ENCODE results near the gene NRG3.

NRG3 gene

GRCh38 chr10:82680608-82681007 lies 805.6 kb downstream of the NRG3 start:
- no peak for DNase-seq (ENCODE audit: low read depth in 2 of 2)

DNA sequence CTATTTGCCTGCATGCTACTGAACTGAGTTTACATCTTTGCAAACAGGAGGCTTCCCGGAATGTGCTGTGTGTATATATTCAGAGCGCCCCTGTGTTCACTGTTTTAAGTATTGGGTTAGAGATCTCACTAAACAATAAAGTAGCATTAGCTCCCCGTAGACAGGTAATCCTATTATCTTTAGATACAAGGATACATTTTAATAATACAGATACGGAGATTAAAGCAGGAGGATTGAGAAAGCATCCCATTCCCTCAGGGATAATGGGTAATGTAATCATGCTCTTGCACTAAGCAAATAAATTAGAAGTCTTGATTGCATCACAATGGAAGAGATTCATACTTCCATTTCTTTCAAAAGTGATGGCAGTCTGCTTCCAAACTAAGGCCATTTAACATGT lies 809.0 kb downstream of the NRG3 start:
- no peak for DNase-seq (ENCODE audit: low read depth in 2 of 2)

- DNase-seq (ENCODE audit: low read depth in 2 of 2) = no peak
These were observed 810.1 kb downstream of the NRG3 start for GRCh38 chr10:82685087-82685486.

DNA sequence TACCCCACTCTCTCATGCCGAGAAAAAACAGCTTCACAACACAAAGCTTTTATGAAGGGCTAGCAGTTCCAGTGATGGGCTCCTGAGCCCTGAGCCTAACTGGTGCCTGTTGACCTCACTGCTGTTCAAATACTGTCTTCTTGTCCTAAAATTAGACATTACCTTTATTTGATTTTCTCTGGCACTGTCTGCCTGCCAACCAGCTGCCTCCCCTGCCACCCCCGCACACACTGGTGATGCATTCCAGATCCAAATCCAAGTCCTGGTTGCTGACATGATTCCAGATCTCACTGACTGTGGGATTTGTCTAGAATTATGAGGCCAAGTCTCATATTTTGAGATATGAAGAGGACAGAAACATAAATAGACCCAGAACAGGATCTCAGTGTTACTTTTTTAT lies 816.2 kb downstream of the NRG3 start:
- DNase-seq (ENCODE audit: low read depth in 2 of 2) = no peak

GRCh38 chr10:82692458-82692857 lies 817.5 kb downstream of the NRG3 start:
- no peak for DNase-seq (ENCODE audit: low read depth in 2 of 2)

GRCh38 chr10:82721831-82722230 lies 846.8 kb downstream of the NRG3 start:
- DNase-seq (ENCODE audit: low read depth in 2 of 2) = no peak

- DNase-seq (ENCODE audit: low read depth in 2 of 2) = no peak
These were observed 847.3 kb downstream of the NRG3 start for GRCh38 chr10:82722273-82722672.

GRCh38 chr10:82736305-82736704 lies 861.3 kb downstream of the NRG3 start:
- DNase-seq (ENCODE audit: low read depth in 2 of 2) = no peak

DNA sequence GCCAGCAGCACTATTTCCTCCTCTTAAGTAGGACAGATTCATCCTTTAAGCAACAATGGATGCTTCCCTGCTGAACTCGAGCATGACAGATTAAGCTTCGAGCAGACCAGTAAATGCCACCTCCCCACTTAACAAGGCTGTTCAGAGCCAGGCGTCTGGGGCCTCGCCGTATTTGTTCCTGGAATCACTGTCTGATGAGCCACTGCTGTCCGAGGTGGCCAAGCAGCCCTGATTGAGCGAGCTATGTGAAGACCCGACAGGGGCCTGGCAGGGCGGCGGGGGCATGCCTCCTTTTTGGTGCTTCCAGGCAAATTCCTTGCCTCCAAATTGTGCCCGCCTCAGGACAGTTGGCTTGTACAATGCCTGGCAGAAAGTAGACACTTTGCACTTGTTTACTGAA lies 862.6 kb downstream of the NRG3 start:
- DNase-seq (ENCODE audit: low read depth in 2 of 2) = no peak

- no peak for DNase-seq (ENCODE audit: low read depth in 2 of 2)
These were observed 863.6 kb downstream of the NRG3 start for GRCh38 chr10:82738592-82738991.

DNA sequence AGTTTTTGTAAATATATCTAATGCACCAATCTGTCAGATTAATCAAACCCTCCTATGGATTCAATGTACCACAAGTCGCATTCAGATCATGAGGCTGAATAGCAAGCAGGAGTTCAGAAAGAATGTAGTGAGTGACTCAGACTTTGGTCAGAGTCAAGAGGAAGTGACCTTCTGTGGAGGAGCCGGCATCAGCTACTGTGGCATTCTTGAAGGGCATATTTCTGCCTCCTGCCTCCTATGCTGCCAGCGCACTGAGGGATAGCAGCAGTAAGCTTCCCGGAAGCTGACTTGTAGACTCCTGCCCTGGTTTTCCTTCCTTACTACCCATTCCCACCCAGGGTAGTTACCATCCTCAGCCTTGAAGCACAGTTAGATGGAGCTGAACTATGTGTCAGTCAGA lies 867.5 kb downstream of the NRG3 start:
- DNase-seq (ENCODE audit: low read depth in 2 of 2) = no peak

GRCh38 chr10:82742898-82743297 lies 867.9 kb downstream of the NRG3 start:
- no peak for DNase-seq (ENCODE audit: low read depth in 2 of 2)

- DNase-seq (ENCODE audit: low read depth in 2 of 2) = no peak
These were observed 875.5 kb downstream of the NRG3 start for GRCh38 chr10:82750538-82750937.

DNA sequence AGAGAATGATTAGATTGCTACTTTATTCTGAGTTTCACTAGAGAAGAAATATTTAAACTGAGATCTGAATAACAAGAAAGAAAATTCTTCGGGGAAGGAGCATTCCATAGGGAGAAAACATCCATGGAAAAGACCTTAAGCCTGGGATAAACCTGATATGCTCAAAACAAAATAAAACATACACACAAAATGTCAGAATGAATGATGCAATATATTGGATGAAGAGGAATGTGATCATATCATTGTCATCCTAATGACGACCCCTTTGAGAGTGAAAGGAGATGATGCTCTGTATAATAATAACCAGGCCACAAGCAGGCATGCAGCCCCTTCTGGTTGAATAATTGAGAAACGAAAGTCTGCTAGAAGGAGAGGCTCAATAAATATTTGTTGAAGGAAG lies 882.4 kb downstream of the NRG3 start:
- DNase-seq (ENCODE audit: low read depth in 2 of 2) = no peak

- DNase-seq (ENCODE audit: low read depth in 2 of 2) = no peak
These were observed 882.9 kb downstream of the NRG3 start for GRCh38 chr10:82757901-82758300.

DNA sequence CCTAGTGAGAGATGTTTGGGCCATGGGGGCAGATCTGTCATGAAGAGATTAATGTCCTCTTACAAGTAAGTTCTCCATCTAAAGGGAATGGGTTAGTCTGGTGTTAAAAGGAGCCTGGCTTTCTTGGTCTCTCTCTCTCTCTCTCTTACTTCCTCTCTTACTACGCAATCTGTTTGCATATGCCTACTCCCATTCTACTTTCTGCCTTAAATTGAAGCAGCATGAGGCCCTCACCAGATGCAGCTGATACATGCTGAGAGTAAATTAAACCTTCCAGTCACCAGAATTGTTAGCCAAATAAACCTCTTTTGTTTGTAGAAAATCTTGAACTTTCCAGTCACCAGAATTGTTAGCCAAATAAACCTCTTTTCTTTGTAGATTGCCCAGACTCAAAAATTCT lies 884.1 kb downstream of the NRG3 start:
- DNase-seq (ENCODE audit: low read depth in 2 of 2) = no peak

GRCh38 chr10:82762641-82763040 lies 887.6 kb downstream of the NRG3 start:
- no peak for DNase-seq (ENCODE audit: low read depth in 2 of 2)

DNA sequence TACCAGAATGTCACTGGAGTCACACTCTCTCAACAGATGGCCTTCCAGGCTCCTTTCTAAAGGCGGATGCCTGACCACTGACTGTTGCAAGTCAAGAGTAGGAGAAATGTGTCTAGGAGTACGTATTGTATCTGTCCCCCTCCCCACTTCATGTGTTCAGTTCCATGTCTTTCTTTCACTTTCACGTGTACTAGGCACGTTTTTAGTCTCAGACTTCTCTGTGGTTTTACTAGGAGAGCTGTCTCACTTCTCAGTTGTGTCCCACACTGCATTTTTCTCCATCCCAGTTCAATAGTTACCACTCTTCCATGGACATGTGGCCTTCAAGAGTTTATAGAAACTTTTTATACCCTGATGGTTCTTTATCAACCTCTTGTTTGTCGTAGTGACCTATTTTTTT lies 893.0 kb downstream of the NRG3 start:
- DNase-seq (ENCODE audit: low read depth in 2 of 2) = no peak

DNA sequence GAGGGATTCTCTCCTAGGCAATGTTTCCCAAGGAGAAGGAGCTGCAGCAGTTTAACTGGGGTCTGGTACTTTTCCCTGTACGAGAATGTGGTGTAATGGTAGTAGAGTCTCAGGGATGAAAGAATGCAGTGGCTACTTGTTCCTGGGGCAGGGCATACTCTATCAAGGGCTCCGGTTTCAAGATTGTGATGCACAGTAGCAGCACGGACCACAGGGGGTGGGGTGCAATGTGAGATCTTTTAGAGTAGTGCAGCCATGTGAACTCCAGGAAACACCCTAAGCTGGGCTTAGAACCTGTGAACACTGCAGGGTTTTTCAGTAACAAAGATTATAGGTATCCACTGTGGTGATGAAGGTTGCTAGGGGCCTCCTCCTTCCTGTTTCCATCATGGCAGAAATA lies 903.9 kb downstream of the NRG3 start:
- DNase-seq (ENCODE audit: low read depth in 2 of 2) = no peak

DNA sequence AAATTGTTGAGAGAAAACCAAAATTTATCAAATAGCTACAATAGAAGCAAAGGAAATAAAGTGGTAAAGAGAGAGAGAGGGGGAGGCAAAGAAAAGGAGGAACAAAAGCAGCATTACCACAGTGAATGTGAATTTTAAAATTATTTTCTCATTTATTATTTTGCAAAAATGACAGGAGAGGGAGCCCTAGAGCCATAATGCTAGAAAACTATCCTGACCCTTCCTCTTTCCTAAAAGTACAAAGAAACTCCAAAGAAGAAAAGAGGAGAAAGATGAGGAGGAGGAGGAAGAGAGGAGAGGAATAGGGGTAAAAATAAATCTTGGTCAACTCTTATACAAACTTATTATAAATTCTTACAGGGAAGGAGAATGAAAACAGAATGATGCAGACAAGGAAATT lies 921.5 kb downstream of the NRG3 start:
- no peak for DNase-seq (ENCODE audit: low read depth in 2 of 2)

- DNase-seq (ENCODE audit: low read depth in 2 of 2) = no peak
These were observed 926.3 kb downstream of the NRG3 start for GRCh38 chr10:82801289-82801688.

DNA sequence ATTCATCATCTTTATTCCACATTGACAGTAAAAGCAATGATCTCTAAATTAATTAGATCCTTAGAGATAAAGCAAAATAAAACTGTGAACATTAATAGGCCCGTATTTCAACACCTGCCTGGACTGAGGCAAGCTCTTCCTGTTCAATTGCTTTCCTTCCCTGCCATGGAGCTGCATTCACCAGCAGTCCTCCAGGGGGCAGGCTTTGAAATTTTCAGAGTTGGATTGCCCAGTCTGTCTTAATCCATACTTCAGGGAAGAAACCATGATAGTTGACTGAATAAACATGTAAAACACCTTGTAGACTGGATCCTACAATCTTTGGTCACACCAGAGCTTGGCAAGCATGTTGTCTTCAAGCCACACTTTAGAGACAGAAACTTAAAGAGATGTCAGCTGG lies 936.6 kb downstream of the NRG3 start:
- DNase-seq (ENCODE audit: low read depth in 2 of 2) = no peak

DNA sequence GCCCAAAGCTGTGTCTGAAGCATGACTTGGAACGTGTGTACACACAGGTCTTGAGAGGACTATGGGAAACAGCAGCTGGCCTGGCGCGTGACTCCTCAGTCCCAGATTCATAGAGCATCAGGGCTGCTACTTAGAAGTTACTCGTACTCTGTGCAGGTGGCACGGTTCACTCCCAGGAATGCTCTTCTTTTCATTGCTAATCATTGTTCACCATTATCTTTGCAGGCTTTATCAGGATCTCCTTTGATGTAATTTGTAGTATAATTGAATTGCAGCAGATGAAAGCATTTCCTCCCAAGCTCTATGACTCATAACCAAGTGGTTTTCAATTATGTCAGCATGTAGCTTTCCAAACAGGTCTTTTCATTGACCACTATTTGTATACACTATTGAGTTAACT lies 938.9 kb downstream of the NRG3 start:
- DNase-seq (ENCODE audit: low read depth in 2 of 2) = no peak

DNA sequence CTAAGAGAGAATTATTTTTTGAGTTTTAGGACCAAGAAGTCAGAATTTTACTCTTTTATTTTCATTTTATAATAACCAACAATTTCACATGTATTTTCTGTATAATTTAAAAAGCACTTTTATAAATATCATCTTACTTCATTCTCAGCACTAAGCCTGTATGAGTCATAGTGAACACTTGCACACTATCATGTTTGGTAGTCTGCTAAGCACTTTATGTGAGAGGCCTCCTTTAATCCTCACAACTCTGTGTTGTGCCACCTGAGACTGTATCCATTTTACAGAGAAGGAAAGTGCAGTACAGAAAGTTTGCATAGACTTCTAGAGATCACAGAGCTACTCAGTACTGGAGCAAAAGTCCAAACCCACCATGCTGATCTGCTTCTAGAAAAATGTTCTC lies 939.6 kb downstream of the NRG3 start:
- no peak for DNase-seq (ENCODE audit: low read depth in 2 of 2)

DNA sequence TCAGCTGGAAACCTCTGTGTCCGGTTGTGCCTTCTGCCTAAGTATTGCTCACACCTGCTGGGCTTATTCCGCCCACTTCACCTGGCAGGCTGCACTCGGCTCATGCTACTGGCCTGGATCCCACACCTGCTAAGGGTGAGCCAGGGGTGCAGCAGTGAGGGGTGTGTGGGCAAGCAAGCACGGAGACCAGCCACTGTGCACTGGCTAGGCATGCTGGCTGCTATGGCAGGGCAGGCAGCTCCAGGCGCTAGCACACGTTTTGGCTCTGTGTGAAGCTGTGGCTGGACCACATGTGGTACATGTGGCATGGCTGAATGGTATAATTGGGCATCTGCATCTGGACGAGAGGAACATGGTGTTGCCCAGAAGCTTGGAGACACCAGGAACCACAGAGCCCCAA lies 940.7 kb downstream of the NRG3 start:
- no peak for DNase-seq (ENCODE audit: low read depth in 2 of 2)
